Left ventricle myocardium inferior (tissue), 1 donor: Measurements from ENCODE around the gene ELAVL2. TPM values are rescaled to one million over a fixed set of nuclear protein-coding genes. Genes with fewer than 3 reads are reported as not detected.

Experiments used
- DNase-seq: peaks from one replicate; pipeline ENCODE4 v3.0.0-alpha.2; 2020
- H3K27ac ChIP-seq: fragments of 200-600 bp; replicated peaks from 2 replicates; pipeline ENCODE4 v1.8.0; 2021
- H3K27me3 ChIP-seq: fragments of 200-600 bp; 2 replicates; pipeline ENCODE4 v1.8.0; 2021; ENCODE audit warnings: low read depth
- H3K36me3 ChIP-seq: fragments of 200-600 bp; 2 replicates; pipeline ENCODE4 v1.8.0; 2021
- H3K4me1 ChIP-seq: fragments of 200-600 bp; 2 replicates; pipeline ENCODE4 v1.8.0; 2021
- H3K4me3 ChIP-seq: fragments of 200-600 bp; 2 replicates; pipeline ENCODE4 v1.8.0; 2021; ENCODE audit warnings: mild to moderate bottlenecking, moderate library complexity
- H3K9me3 ChIP-seq: fragments of 200-600 bp; replicated peaks from 2 replicates; pipeline ENCODE4 v1.8.0; 2021
- CTCF ChIP-seq: fragments of 200-600 bp; IDR thresholded peaks from 2 replicates; pipeline ENCODE4 v1.8.0; 2021; ENCODE audit warnings: antibody characterized with exemption, mild to moderate bottlenecking, borderline replicate concordance
- intact Hi-C: fragments of 100-400 bp; cut with micrococcal nuclease; formaldehyde crosslinking; loops from one replicate; pipeline ENCODE4 v1.11.0; 2022
- total RNA-seq: library from RNA; stranded (reverse); fragmentation: NEBNext Ultra II Directional; extraction: Animal tissue kit (Norgen Biotek cat#: 25700); gene quantifications from one replicate; pipeline ENCODE4 v1.2.1, GENCODE V29; 2021
- donor health status: DM: no; HTN: yes; CAD: no; lungs with severe emphysema.

The ELAVL2 gene
- total RNA-seq, 1 donor from 2014 or later: 0.08 TPM

GRCh38 chr9:23659346-23660006, 166.6 kb downstream of the ELAVL2 start:
- H3K36me3 ChIP-seq: no peaks in the 10 kb centered on the region
- no peak for TF ChIP-seq CTCF
- H3K27ac ChIP-seq: no peak overlapping the region
- intact Hi-C loops: loop anchor here (10.0 kb wide), 1 partner anchor 65 kb away; no protein-coding TSS in a partner anchor
- no peaks in the 10 kb centered on the region for H3K27me3 ChIP-seq
- peaks cover 6% of the 10 kb centered on the region for H3K4me1 ChIP-seq
- DNase-seq: no peak
- no peak overlapping the region for H3K4me3 ChIP-seq
- no peaks in the 10 kb centered on the region for H3K9me3 ChIP-seq

GRCh38 chr9:23658376-23659258, 167.4 kb downstream of the ELAVL2 start:
- Histone ChIP-seq H3K27ac (no peak overlapping the region), H3K27me3 (no peaks in the 10 kb centered on the region), H3K4me1 (peaks cover 6% of the 10 kb centered on the region), H3K4me3 (peak overlapping the region; percentile 3), H3K36me3 (no peaks in the 10 kb centered on the region), H3K9me3 (no peaks in the 10 kb centered on the region)
- DNase-seq: no peak
- intact Hi-C loops: loop anchor here (10.0 kb wide), 1 partner anchor 64 kb away; no protein-coding TSS in a partner anchor
- TF ChIP-seq CTCF: no peak

- no peaks in the 10 kb centered on the region for H3K9me3 ChIP-seq
- H3K36me3 ChIP-seq: no peaks in the 10 kb centered on the region
- intact Hi-C loops: loop anchor here (10.0 kb wide), 1 partner anchor 56 kb away; no protein-coding TSS in a partner anchor
- no peak for TF ChIP-seq CTCF
- H3K4me3 ChIP-seq: no peak overlapping the region
- no peaks in the 10 kb centered on the region for H3K4me1 ChIP-seq
- H3K27me3 ChIP-seq: no peaks in the 10 kb centered on the region
- no peak overlapping the region for H3K27ac ChIP-seq
- no peak for DNase-seq
These were observed 175.0 kb downstream of the ELAVL2 start for GRCh38 chr9:23651051-23651450.

- Histone ChIP-seq H3K9me3 (no peaks in the 10 kb centered on the region), H3K36me3 (no peaks in the 10 kb centered on the region), H3K27me3 (no peaks in the 10 kb centered on the region), H3K4me3 (no peak overlapping the region), H3K27ac (no peak overlapping the region), H3K4me1 (no peaks in the 10 kb centered on the region)
- intact Hi-C loops: no loop called here
- no peak for DNase-seq
- no peak for TF ChIP-seq CTCF
These were observed 177.4 kb downstream of the ELAVL2 start for GRCh38 chr9:23648651-23649050.

- Histone ChIP-seq H3K36me3 (no peaks in the 10 kb centered on the region), H3K27me3 (no peaks in the 10 kb centered on the region), H3K27ac (no peak overlapping the region), H3K4me3 (no peak overlapping the region), H3K4me1 (no peaks in the 10 kb centered on the region), H3K9me3 (no peaks in the 10 kb centered on the region)
- no peak for TF ChIP-seq CTCF
- no peak for DNase-seq
- intact Hi-C loops: no loop called here
These were observed 181.1 kb downstream of the ELAVL2 start for GRCh38 chr9:23644896-23645295.
